OCI-LY7 (cell line): ENCODE measurements around the gene GNPTG. TPM values are rescaled to one million over a fixed set of nuclear protein-coding genes. Genes with fewer than 3 reads are reported as not detected.

Experiments
- BruUV-seq: library from RNA; stranded (reverse); fragments of 400-500 nt; replicated peaks from 2 replicates; lab custom pipeline; 2021; lab: Mats Ljungman, UMichigan
- CTCF ChIA-PET: fragments of 300-600 bp; sonication (Branson Sonifier 250); formaldehyde crosslinking; loops from one replicate; lab custom pipeline; 2022; ENCODE audit warnings: antibody characterized with exemption; ENCODE audit not compliant: unreplicated experiment; lab: Charles Lee
- POLR2A ChIA-PET: fragments of 300-600 bp; sonication (Branson Sonifier 250); formaldehyde crosslinking; loops from one replicate; lab custom pipeline; 2022; ENCODE audit warnings: antibody characterized with exemption; lab: Charles Lee
- DNase-seq: peaks from one replicate; pipeline ENCODE4 v3.0.0-alpha.2; 2015; ENCODE audit warnings: low spot score
- H2AFZ ChIP-seq: fragments of 200-600 bp; sonication (generic), shearing (Covaris generic); 2 replicates; pipeline ENCODE4 v1.6.1; 2014; ENCODE audit warnings: mild to moderate bottlenecking, antibody characterized with exemption, low read length, moderate library complexity
- H3K27ac ChIP-seq: fragments of 200-600 bp; sonication (generic); 2 replicates; pipeline ENCODE4 v1.5.1; 2014; ENCODE audit warnings: mixed run types, low read depth, mild to moderate bottlenecking, moderate library complexity, low read length, inconsistent platforms; ENCODE audit not compliant: poor library complexity, severe bottlenecking
- H3K36me3 ChIP-seq: fragments of 200-600 bp; sonication (generic); 2 replicates; pipeline ENCODE4 v1.6.1; 2014; ENCODE audit warnings: mild to moderate bottlenecking, antibody characterized with exemption, low read length, moderate library complexity, mixed read lengths; ENCODE audit not compliant: insufficient read depth
- H3K4me1 ChIP-seq: fragments of 200-600 bp; sonication (generic); 2 replicates; pipeline ENCODE4 v1.5.1; 2014; ENCODE audit warnings: mild to moderate bottlenecking, low read length; ENCODE audit not compliant: insufficient read depth, poor library complexity, severe bottlenecking
- H3K4me2 ChIP-seq: fragments of 200-600 bp; sonication (generic); 2 replicates; pipeline ENCODE4 v1.6.1; 2014; ENCODE audit warnings: mild to moderate bottlenecking, low read length
- H3K4me3 ChIP-seq: fragments of 200-600 bp; sonication (generic); 2 replicates; pipeline ENCODE4 v1.5.1; 2014; ENCODE audit warnings: mild to moderate bottlenecking, low read depth, low read length; ENCODE audit not compliant: poor library complexity, severe bottlenecking
- H3K79me2 ChIP-seq: fragments of 200-600 bp; sonication (generic); 2 replicates; pipeline ENCODE4 v1.6.1; 2016; ENCODE audit warnings: low read depth, mild to moderate bottlenecking, low read length, moderate library complexity, mixed read lengths; ENCODE audit not compliant: insufficient read depth
- H3K9me2 ChIP-seq: fragments of 200-600 bp; sonication (generic); 2 replicates; pipeline ENCODE4 v1.6.1; 2016; ENCODE audit warnings: mild to moderate bottlenecking, low read length, mixed read lengths; ENCODE audit not compliant: insufficient read depth
- H3K9me3 ChIP-seq: fragments of 200-600 bp; sonication (generic); 2 replicates; pipeline ENCODE4 v1.6.1; 2014; ENCODE audit warnings: mild to moderate bottlenecking, mixed run types, low read length, mixed read lengths
- H4K20me1 ChIP-seq: fragments of 200-600 bp; sonication (generic); 2 replicates; pipeline ENCODE4 v1.6.1; 2014; ENCODE audit warnings: mild to moderate bottlenecking, antibody characterized with exemption, low read length, moderate library complexity, mixed read lengths; ENCODE audit not compliant: insufficient read depth
- EZH2phosphoT487 ChIP-seq: fragments of 200-600 bp; sonication (generic); IDR thresholded peaks from 2 replicates; pipeline ENCODE4 v1.6.1; 2018; ENCODE audit warnings: low read depth, borderline replicate concordance, mild to moderate bottlenecking, mixed run types, antibody characterized with exemption, low read length, moderate library complexity, mixed read lengths
- intact Hi-C: fragments of 100-400 bp; cut with micrococcal nuclease; formaldehyde crosslinking; loops from one replicate; pipeline ENCODE4 v1.10.0; 2022; ENCODE audit not compliant: unreplicated experiment
- total RNA-seq, 2 experiments: library from RNA; depleted of rRNA in 1 of 2; stranded (reverse); fragments of >200 nt in 1 of 2; shearing (Covaris generic) in 1 of 2; gene quantifications; 2 replicates each; pipeline ENCODE4 v1.2.3, GENCODE V29; 2014 to 2022
- TF ChIP-seq, protein P1 (sequence below): fragments of 200-600 bp; sonication (generic); conservative IDR thresholded peaks from 2 replicates; pipeline ENCODE4 v1.5.1; 2014; ENCODE audit warnings: mild to moderate bottlenecking, antibody characterized with exemption, low read length, moderate library complexity, mixed read lengths

GNPTG gene
- total RNA-seq, 2 experiments from 2014 or later: 21.3 to 24.1 TPM

DNA sequence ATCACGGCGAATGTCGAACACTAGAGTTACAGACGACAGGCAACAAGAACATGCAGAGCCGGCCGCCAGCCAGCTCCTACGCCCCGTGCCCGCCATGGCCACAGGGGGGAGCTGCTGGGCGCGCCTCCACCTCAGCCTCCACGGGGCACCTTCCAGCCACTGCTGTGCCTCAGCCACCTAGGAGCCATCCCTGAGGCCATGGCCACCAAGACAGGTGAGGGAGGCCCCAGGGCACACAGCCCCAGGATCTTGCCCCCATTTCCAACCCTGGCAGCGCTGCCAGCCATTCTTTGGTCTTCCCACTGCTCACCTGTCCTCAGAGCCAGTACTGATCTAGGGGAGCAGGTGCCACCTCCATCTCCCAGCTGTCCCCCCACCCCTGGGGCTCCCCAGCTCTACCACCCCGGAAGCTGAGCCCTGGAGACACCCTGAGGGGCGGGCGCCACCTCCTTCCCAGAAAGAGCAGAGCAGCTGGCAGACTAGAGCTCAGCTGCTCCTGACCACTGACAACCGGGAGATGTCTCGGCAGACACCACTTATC, 11.8 kb downstream of the GNPTG start:
- no TSS peak for BruUV-seq
- TF ChIP-seq, protein P1, sequence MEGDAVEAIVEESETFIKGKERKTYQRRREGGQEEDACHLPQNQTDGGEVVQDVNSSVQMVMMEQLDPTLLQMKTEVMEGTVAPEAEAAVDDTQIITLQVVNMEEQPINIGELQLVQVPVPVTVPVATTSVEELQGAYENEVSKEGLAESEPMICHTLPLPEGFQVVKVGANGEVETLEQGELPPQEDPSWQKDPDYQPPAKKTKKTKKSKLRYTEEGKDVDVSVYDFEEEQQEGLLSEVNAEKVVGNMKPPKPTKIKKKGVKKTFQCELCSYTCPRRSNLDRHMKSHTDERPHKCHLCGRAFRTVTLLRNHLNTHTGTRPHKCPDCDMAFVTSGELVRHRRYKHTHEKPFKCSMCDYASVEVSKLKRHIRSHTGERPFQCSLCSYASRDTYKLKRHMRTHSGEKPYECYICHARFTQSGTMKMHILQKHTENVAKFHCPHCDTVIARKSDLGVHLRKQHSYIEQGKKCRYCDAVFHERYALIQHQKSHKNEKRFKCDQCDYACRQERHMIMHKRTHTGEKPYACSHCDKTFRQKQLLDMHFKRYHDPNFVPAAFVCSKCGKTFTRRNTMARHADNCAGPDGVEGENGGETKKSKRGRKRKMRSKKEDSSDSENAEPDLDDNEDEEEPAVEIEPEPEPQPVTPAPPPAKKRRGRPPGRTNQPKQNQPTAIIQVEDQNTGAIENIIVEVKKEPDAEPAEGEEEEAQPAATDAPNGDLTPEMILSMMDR: peak; percentile 88
- TF ChIP-seq EZH2phosphoT487: no peak
- H2AFZ ChIP-seq: no peak overlapping the region
- H3K4me3 ChIP-seq: no peak overlapping the region
- intact Hi-C loops: loop anchor here (5.0 kb wide), 1 partner anchor 49 kb away; the partner anchor contains the start of gene UNKL
- no peak overlapping the region for H3K4me2 ChIP-seq
- H3K79me2 ChIP-seq: no peaks in the 10 kb centered on the region
- no peaks in the 10 kb centered on the region for H3K9me3 ChIP-seq
- H3K4me1 ChIP-seq: no peaks in the 10 kb centered on the region
- CTCF ChIA-PET: no interaction called here
- H3K9me2 ChIP-seq: no peaks in the 10 kb centered on the region
- POLR2A ChIA-PET: interaction anchor here (0.6 kb wide), 1 partner anchor 440 kb away, joined by 3 read pairs; no protein-coding TSS in a partner anchor
- H3K27ac ChIP-seq: no peak overlapping the region
- DNase-seq: peak; percentile 63
- H3K36me3 ChIP-seq: peaks cover 55% of the 10 kb centered on the region
- no peaks in the 10 kb centered on the region for H4K20me1 ChIP-seq

DNA sequence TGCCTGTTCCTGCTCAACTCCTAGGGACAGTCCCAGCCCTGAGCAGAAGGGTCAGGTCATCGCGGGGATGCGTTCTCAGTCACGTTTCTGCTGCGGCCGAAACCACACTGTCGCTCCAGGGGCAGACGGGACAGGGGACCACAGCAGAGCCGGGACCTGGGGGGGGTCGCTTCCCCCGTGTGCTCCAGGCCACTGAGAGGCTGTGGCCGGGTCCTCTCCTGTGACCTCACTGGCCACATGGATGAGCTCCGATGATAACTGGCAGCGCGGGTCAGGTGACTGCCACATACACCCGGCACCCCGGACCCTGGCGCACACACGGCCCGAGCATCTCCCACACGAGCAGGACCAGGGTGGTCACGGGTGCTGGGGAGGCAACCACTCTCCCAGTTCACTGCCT, 12.8 kb downstream of the GNPTG start:
- Histone ChIP-seq H2AFZ (no peak overlapping the region), H3K4me2 (no peak overlapping the region), H3K4me3 (no peak overlapping the region), H3K9me2 (no peaks in the 10 kb centered on the region), H4K20me1 (no peaks in the 10 kb centered on the region), H3K36me3 (peaks cover 55% of the 10 kb centered on the region), H3K27ac (no peak overlapping the region), H3K79me2 (no peaks in the 10 kb centered on the region), H3K4me1 (no peaks in the 10 kb centered on the region), H3K9me3 (no peaks in the 10 kb centered on the region)
- CTCF ChIA-PET: no interaction called here
- BruUV-seq: no TSS peak
- DNase-seq: no peak
- POLR2A ChIA-PET: no interaction called here
- TF ChIP-seq EZH2phosphoT487: no peak
- TF ChIP-seq, protein P1: no peak
- intact Hi-C loops: loop anchor here (5.0 kb wide), 1 partner anchor 48 kb away; the partner anchor contains the start of gene UNKL

GRCh38 chr16:1366060-1366711, 14.5 kb downstream of the GNPTG start:
- no peak overlapping the region for H3K27ac ChIP-seq
- no TSS peak for BruUV-seq
- no peaks in the 10 kb centered on the region for H3K79me2 ChIP-seq
- no peaks in the 10 kb centered on the region for H3K9me3 ChIP-seq
- no peak overlapping the region for H3K4me2 ChIP-seq
- no peak for DNase-seq
- no peak overlapping the region for H2AFZ ChIP-seq
- no peak overlapping the region for H3K4me3 ChIP-seq
- H3K4me1 ChIP-seq: no peaks in the 10 kb centered on the region
- CTCF ChIA-PET: no interaction called here
- POLR2A ChIA-PET: interaction anchor here (0.5 kb wide), 1 partner anchor 15 kb away, joined by 7 read pairs; no protein-coding TSS in a partner anchor
- no peak for TF ChIP-seq EZH2phosphoT487
- TF ChIP-seq, protein P1: no peak
- intact Hi-C loops: no loop called here
- no peaks in the 10 kb centered on the region for H4K20me1 ChIP-seq
- H3K36me3 ChIP-seq: peaks cover 47% of the 10 kb centered on the region
- no peaks in the 10 kb centered on the region for H3K9me2 ChIP-seq
